Right lobe of liver (tissue), 4 donors: Measurements from ENCODE around the gene TRPM3.

Source experiments
- POLR2A ChIP-seq: fragments of 450-650 bp; IDR thresholded peaks from one replicate; pipeline ENCODE4 v1.6.1; 2017; ENCODE audit warnings: antibody characterized with exemption, mild to moderate bottlenecking
- TF ChIP-seq, protein P1 (sequence below), 4 donors: fragments of 200-600 bp in 3 of 4; fragments of 450-650 bp in 1 of 4; IDR thresholded peaks; one replicate each; pipeline versions ENCODE4 v1.5.1 to v1.8.0; 2016 to 2022; ENCODE audit warnings: antibody characterized with exemption in 4 of 4, mild to moderate bottlenecking in 2 of 4
- donor health status: DM: no; HTN: no; CAD: no.
- donor health status: DM: no; HTN: no; CAD: no.
- donor health status: DM: no; HTN: yes; CAD: no.

GRCh38 chr9:70641631-70642030, 479.8 kb downstream of the TRPM3 start:
- TF ChIP-seq, protein P1, sequence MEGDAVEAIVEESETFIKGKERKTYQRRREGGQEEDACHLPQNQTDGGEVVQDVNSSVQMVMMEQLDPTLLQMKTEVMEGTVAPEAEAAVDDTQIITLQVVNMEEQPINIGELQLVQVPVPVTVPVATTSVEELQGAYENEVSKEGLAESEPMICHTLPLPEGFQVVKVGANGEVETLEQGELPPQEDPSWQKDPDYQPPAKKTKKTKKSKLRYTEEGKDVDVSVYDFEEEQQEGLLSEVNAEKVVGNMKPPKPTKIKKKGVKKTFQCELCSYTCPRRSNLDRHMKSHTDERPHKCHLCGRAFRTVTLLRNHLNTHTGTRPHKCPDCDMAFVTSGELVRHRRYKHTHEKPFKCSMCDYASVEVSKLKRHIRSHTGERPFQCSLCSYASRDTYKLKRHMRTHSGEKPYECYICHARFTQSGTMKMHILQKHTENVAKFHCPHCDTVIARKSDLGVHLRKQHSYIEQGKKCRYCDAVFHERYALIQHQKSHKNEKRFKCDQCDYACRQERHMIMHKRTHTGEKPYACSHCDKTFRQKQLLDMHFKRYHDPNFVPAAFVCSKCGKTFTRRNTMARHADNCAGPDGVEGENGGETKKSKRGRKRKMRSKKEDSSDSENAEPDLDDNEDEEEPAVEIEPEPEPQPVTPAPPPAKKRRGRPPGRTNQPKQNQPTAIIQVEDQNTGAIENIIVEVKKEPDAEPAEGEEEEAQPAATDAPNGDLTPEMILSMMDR (IDR thresholded peaks at IDR 0.05): no peak
- TF ChIP-seq POLR2A: no peak
